Erythroblast (primary cell): Measurements from ENCODE around the gene TNIK.

Experiments used
- GATA1 ChIP-seq: IDR thresholded peaks from 2 replicates; pipeline ENCODE4 v1.6.1; 2011; ENCODE audit warnings: low read depth, mild to moderate bottlenecking, control low read depth, low read length, moderate library complexity
- POLR2A ChIP-seq: IDR thresholded peaks from 2 replicates; pipeline ENCODE4 v1.6.1; 2011; ENCODE audit warnings: mild to moderate bottlenecking, low read length

DNA sequence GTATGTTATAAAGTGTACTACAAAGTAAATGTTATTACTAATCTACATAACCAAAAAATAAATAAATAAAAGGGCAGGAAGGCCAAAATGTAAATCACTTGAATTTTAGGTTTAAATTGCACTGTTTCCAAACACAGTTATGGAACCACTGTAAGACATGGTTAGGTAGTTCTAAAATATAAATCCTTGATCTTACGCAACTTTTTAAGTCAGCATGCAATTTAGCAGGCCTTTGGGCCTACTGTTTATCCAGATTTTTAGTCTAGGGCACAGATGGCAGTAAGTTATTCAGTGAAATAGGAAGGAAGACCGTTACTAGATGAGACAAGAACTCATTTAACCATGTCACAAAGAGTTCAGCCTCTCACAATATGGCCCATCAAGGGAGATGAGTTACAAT, 246.3 kb downstream of the TNIK start:
- TF ChIP-seq POLR2A (no peak), GATA1 (no peak)
